HepG2 (cell line): Measurements from ENCODE around the gene PPP1R18. TPM values are rescaled to one million over a fixed set of nuclear protein-coding genes. Genes with fewer than 3 reads are reported as not detected.

Experiments
- ELF3 ChIP-seq: IDR thresholded peaks from 2 replicates; pipeline ENCODE4 v1.6.1; 2016; ENCODE audit warnings: missing genetic modification reagents, missing compliant biosample characterization
- ETV5 ChIP-seq: IDR thresholded peaks from 2 replicates; pipeline ENCODE4 v1.6.1; 2018; ENCODE audit warnings: missing biosample characterization, missing genetic modification reagents, inconsistent platforms, borderline replicate concordance
- GABPA ChIP-seq, 2 experiments: IDR thresholded peaks; 2 replicates each; pipeline ENCODE4 v1.6.1; 2011 to 2016; ENCODE audit warnings: low read depth in 2 of 2, low read length in 1 of 2, missing biosample characterization in 1 of 2, missing genetic modification characterization in 1 of 2
- NCOR1 ChIP-seq: fragments of 200-600 bp; sonication (generic); IDR thresholded peaks from 2 replicates; pipeline ENCODE4 v1.7.0; 2017; ENCODE audit warnings: antibody characterized with exemption, low read length, borderline replicate concordance
- NR2C2 ChIP-seq: sonication (generic); formaldehyde crosslinking; IDR thresholded peaks from 2 replicates; pipeline ENCODE4 v1.4.0; 2020; ENCODE audit warnings: missing genetic modification reagents, mild to moderate bottlenecking, moderate library complexity, borderline replicate concordance
- POLR2A ChIP-seq, 2 experiments: IDR thresholded peaks; 2 replicates each; pipeline ENCODE4 v1.6.1; 2011; ENCODE audit warnings: low read depth in 2 of 2, low read length in 2 of 2, mild to moderate bottlenecking in 1 of 2, moderate library complexity in 1 of 2; ENCODE audit not compliant: insufficient read depth in 1 of 2
- TCF7 ChIP-seq: sonication (generic); IDR thresholded peaks from 2 replicates; pipeline ENCODE4 v1.6.1; 2016; ENCODE audit warnings: antibody characterized with exemption, low read depth
- ZFX ChIP-seq: sonication (generic); formaldehyde crosslinking; IDR thresholded peaks from 2 replicates; pipeline ENCODE4 v1.4.0; 2020; ENCODE audit warnings: mild to moderate bottlenecking, low read depth, missing genetic modification reagents, moderate library complexity
- polyA plus RNA-seq, 8 experiments: library from polyadenylated mRNA; depleted of rRNA in 3 of 8; stranded (reverse) in 7 of 8; unstranded in 1 of 8; fragments of >200 nt; fragmentation: Illumina TruSeq in 4 of 8; extraction: Trizol in 4 of 8; gene quantifications; 2 replicates each; pipeline versions ENCODE4 v1.2.1 to v1.2.3, GENCODE V29; 2011 to 2016; ENCODE audit warnings: low read depth in 4 of 8, missing spikeins in 1 of 8, mixed read lengths in 1 of 8; ENCODE audit not compliant: insufficient read depth in 1 of 8
- total RNA-seq, 5 experiments: library from RNA; depleted of rRNA; stranded (reverse); fragments of >200 nt; fragmentation: Illumina TruSeq; extraction: Trizol; gene quantifications; 2 replicates each; pipeline ENCODE4 v1.2.3, GENCODE V29; 2016; ENCODE audit warnings: low read depth in 1 of 5
- TF ChIP-seq, protein P1 (sequence below): sonication (generic); formaldehyde crosslinking; IDR thresholded peaks from 2 replicates; pipeline ENCODE4 v1.5.1; 2020; ENCODE audit warnings: mild to moderate bottlenecking, missing genetic modification reagents, moderate library complexity

PPP1R18 gene
- total and polyA plus RNA-seq, 2 of the 13 experiments (the other 11 are each of a cell fraction or from before 2014, with no cell fraction given), result 4.9 to 9.2 TPM

DNA sequence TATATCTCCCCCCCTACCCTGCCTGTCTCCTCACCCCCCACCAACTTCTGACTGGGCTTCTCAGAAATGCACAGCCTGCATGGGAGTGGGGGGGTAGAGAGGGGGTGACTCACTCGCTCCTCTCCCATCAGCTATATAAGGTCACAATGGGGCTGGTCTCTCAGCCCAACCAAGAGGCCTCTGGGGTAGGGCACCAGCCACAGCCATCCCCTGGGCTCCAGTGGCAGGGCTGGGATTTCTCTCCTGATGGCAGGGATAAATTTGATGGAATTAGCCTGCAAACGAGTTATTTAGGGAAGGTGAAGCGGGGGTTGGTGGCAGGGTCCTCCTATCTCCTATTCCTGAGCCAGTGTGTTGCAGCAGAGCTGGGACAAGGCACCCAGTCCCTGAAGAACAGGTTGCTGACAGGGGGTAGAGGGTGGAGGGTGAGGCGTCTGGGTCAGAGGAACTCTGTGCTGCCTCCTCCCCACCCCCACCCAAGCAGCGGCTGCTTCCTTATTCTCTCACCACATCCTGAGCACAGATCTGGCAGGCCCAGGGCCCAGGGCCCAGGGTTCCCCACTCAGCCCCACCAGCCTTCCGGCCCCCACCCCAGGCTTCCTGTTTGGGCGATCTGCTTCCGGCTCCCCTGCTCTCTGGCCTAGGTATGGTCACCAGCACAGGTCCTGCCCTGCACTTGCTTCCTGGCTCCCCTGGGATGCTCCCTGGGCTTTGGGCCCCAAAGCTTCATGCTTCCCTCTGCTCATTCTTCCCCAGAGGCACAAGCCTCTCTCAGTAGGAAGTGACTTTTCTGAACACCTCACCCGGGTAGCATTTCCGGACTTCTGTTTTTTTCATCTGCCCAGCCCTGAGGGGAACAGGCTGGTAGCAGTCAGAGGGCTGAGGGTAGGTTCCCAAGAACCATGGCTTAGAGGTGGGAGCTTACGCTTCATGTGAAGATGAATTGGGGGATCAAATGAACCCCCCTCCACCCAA lies 4.0 kb downstream of the PPP1R18 start (continued):
- TF ChIP-seq, protein P1, sequence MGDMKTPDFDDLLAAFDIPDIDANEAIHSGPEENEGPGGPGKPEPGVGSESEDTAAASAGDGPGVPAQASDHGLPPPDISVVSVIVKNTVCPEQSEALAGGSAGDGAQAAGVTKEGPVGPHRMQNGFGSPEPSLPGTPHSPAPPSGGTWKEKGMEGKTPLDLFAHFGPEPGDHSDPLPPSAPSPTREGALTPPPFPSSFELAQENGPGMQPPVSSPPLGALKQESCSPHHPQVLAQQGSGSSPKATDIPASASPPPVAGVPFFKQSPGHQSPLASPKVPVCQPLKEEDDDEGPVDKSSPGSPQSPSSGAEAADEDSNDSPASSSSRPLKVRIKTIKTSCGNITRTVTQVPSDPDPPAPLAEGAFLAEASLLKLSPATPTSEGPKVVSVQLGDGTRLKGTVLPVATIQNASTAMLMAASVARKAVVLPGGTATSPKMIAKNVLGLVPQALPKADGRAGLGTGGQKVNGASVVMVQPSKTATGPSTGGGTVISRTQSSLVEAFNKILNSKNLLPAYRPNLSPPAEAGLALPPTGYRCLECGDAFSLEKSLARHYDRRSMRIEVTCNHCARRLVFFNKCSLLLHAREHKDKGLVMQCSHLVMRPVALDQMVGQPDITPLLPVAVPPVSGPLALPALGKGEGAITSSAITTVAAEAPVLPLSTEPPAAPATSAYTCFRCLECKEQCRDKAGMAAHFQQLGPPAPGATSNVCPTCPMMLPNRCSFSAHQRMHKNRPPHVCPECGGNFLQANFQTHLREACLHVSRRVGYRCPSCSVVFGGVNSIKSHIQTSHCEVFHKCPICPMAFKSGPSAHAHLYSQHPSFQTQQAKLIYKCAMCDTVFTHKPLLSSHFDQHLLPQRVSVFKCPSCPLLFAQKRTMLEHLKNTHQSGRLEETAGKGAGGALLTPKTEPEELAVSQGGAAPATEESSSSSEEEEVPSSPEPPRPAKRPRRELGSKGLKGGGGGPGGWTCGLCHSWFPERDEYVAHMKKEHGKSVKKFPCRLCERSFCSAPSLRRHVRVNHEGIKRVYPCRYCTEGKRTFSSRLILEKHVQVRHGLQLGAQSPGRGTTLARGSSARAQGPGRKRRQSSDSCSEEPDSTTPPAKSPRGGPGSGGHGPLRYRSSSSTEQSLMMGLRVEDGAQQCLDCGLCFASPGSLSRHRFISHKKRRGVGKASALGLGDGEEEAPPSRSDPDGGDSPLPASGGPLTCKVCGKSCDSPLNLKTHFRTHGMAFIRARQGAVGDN, result peak; percentile 76
- TF ChIP-seq NCOR1 (no peak), ELF3 (peak; percentile 20; the same call in 1 of the 2 replicates), NR2C2 (CRISPR knock-in tag) (peak; percentile 27; the same call in 1 of the 2 replicates), TCF7 (no peak), ETV5 (CRISPR knock-in tag) (peak; percentile 56; the same call in 1 of the 2 replicates), ZFX (peak; percentile 44; the same call in 1 of the 2 replicates), POLR2A (IDR thresholded peaks at IDR 0.05; ENCODE audit: insufficient read depth in 1 of 2, low read depth in 2 of 2, low read length in 2 of 2) (0 out of 4 replicates have a peak, but pooled peaks of 1 of the 2 experiments have one; percentile 2), GABPA (IDR thresholded peaks at IDR 0.05; ENCODE audit: low read depth, low read length) (peak; percentile 60), GABPA (CRISPR knock-in tag; IDR thresholded peaks at IDR 0.05; ENCODE audit: low read depth) (peak; percentile 88)
